Central memory CD4-positive, alpha-beta T cell (primary cell): Measurements from ENCODE around the gene JADE1.

Source experiments
- DNase-seq: peaks from one replicate; pipeline ENCODE4 v3.0.0; 2022
- total RNA-seq, 3 experiments: gene quantifications; one replicate each; lab custom pipeline; 2026; lab: John Stamatoyannopoulos, UW

JADE1 gene
- 82.9 to 162 (median 140) reads per million in 3 experiments for total RNA-seq

- DNase-seq: peak; percentile 88
These were observed at the start of gene JADE1 for GRCh38 chr4:128809477-128810330. Gene JADE1, plus strand, starts transcription at chr4:128809700. Its CDS starts 22,059 bp downstream, at chr4:128831759.

GRCh38 chr4:128766781-128767180 lies 42.7 kb upstream of the JADE1 start:
- DNase-seq: no peak

- DNase-seq: no peak
These were observed 41.0 kb upstream of the JADE1 start for GRCh38 chr4:128768373-128768996.

GRCh38 chr4:128769011-128769410 lies 40.5 kb upstream of the JADE1 start:
- DNase-seq: no peak

- peak; percentile 32 for DNase-seq
These were observed 38.7 kb upstream of the JADE1 start for GRCh38 chr4:128770807-128771206.

GRCh38 chr4:128775477-128775876 lies 34.0 kb upstream of the JADE1 start:
- no peak for DNase-seq

GRCh38 chr4:128775916-128776315 lies 33.6 kb upstream of the JADE1 start:
- DNase-seq: no peak

- no peak for DNase-seq
These were observed 32.7 kb upstream of the JADE1 start for GRCh38 chr4:128776794-128777216.

- no peak for DNase-seq
These were observed 28.8 kb upstream of the JADE1 start for GRCh38 chr4:128780688-128781087.

GRCh38 chr4:128782076-128782715 lies 27.3 kb upstream of the JADE1 start:
- DNase-seq: peak; percentile 61

GRCh38 chr4:128782875-128783614 lies 26.5 kb upstream of the JADE1 start:
- no peak for DNase-seq

GRCh38 chr4:128787509-128788311 lies 21.8 kb upstream of the JADE1 start:
- DNase-seq: no peak

- no peak for DNase-seq
These were observed 15.4 kb upstream of the JADE1 start for GRCh38 chr4:128793859-128794672.

- no peak for DNase-seq
These were observed 12.6 kb upstream of the JADE1 start for GRCh38 chr4:128796934-128797333.

GRCh38 chr4:128800284-128800683 lies 9.2 kb upstream of the JADE1 start:
- no peak for DNase-seq

GRCh38 chr4:128800701-128801284 lies 8.7 kb upstream of the JADE1 start:
- DNase-seq: no peak

- DNase-seq: no peak
These were observed 6.5 kb upstream of the JADE1 start for GRCh38 chr4:128802680-128803628.

- DNase-seq: peak; percentile 45
These were observed 5.7 kb upstream of the JADE1 start for GRCh38 chr4:128803783-128804182.

GRCh38 chr4:128810331-128810870 lies 901 bp downstream of the JADE1 start:
- DNase-seq: no peak
